ENCODE data around the gene CALR3.
"Not testable (repeated sequence)": the region's sequence is repeated elsewhere in the genome, so short reads cannot be mapped to it uniquely, and the experiment has no call there.

Gene CALR3

DNA sequence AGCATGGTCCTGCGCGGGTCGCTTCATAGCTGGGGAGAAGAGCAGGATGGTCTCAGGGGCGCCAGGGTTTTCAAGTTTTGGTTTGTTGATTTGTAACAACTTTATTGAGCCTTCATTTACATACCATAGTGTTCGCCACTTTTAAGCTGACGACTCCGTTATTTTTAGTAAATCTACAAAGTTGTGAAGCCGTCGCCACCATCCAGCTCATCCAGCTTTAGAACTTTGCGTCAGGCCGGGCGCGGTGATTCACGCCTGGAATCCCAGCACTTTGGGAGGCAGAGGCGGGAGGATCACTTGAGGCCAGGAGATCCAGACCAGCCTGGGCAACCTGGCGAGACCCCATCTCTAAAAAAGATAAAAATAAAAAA, 631 bp upstream of the CALR3 start:
- in situ Hi-C loops (cut with MboI; ENCODE audit: low pct_unique_long_range_greater_than_20kb, low sequenced_read_pairs, unreplicated experiment): no loop called here
- no peak for DNase-seq (ENCODE audit: low spot score)
- TF ChIP-seq CTCF (IDR thresholded peaks at IDR 0.05; ENCODE audit: extremely low read depth, insufficient read depth, missing control alignments): no peak

- DNase-seq (ENCODE audit: low spot score); in situ Hi-C loops (cut with MboI; ENCODE audit: low pct_unique_long_range_greater_than_20kb, low sequenced_read_pairs, unreplicated experiment): not testable (repeated sequence)
Observed at GRCh38 chr19:16486476-16486875, 9.5 kb downstream of the CALR3 start.

GRCh38 chr19:16482745-16483144, 13.2 kb downstream of the CALR3 start:
- DNase-seq (ENCODE audit: low spot score): no peak
- no peak for TF ChIP-seq CTCF (IDR thresholded peaks at IDR 0.05; ENCODE audit: extremely low read depth, insufficient read depth, missing control alignments)
- in situ Hi-C loops (cut with MboI; ENCODE audit: low pct_unique_long_range_greater_than_20kb, low sequenced_read_pairs, unreplicated experiment): no loop called here

GRCh38 chr19:16477311-16477710, 18.7 kb downstream of the CALR3 start:
- TF ChIP-seq CTCF (IDR thresholded peaks at IDR 0.05; ENCODE audit: extremely low read depth, insufficient read depth, missing control alignments): no peak
- DNase-seq (ENCODE audit: low spot score): no peak
- in situ Hi-C loops (cut with MboI; ENCODE audit: low pct_unique_long_range_greater_than_20kb, low sequenced_read_pairs, unreplicated experiment): no loop called here

- no peak for TF ChIP-seq CTCF (IDR thresholded peaks at IDR 0.05; ENCODE audit: extremely low read depth, insufficient read depth, missing control alignments)
- DNase-seq (ENCODE audit: low spot score): no peak
- in situ Hi-C loops (cut with MboI; ENCODE audit: low pct_unique_long_range_greater_than_20kb, low sequenced_read_pairs, unreplicated experiment): no loop called here
Observed at GRCh38 chr19:16476401-16476800, 19.6 kb downstream of the CALR3 start.

DNA sequence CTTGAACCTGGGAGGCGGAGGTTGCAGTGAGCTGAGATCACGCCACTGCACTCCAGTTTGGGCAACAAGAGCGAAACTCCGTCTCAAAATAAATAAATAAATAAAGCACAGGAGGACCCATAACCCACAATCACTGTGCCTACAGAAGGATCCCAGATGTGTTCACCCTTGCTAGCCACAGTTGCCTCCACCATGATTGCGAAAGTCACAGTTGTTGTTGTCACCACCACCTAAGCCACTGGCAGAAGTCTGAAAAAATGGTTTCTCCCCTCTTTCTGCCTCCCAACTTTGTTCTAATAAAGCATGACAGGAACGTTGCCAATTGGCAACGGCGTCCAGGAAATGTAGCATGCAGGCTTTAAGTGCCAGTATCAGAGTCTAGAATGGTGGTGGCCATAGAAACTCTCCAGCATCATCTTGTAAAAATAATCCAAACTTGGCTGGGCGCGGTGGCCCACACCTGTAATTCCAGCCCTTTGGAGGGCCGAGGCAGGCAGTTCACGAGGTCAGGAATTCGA, 22.0 kb downstream of the CALR3 start:
- no peak for DNase-seq (ENCODE audit: low spot score)
- in situ Hi-C loops (cut with MboI; ENCODE audit: low pct_unique_long_range_greater_than_20kb, low sequenced_read_pairs, unreplicated experiment): no loop called here
- no peak for TF ChIP-seq CTCF (IDR thresholded peaks at IDR 0.05; ENCODE audit: extremely low read depth, insufficient read depth, missing control alignments)

- no peak for DNase-seq (ENCODE audit: low spot score)
- no peak for TF ChIP-seq CTCF (IDR thresholded peaks at IDR 0.05; ENCODE audit: extremely low read depth, insufficient read depth, missing control alignments)
- in situ Hi-C loops (cut with MboI; ENCODE audit: low pct_unique_long_range_greater_than_20kb, low sequenced_read_pairs, unreplicated experiment): no loop called here
Observed at GRCh38 chr19:16472992-16473391, 23.0 kb downstream of the CALR3 start.

DNA sequence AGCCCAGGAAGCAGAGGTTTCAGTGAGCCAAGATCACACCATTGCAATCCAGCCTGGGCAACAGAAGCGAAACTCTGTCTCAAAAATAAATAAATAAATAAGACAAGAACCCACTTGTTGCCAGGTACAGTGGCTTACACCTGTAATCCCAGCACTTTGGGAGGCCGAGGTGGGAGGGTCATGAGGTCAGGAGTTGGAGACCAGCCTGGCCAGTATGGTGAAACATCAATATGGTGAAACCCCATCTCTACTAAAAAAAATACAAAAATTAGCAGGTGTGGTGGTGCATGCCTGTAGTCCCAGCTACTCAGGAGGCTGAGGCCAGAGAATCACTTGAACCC, 23.4 kb downstream of the CALR3 start:
- in situ Hi-C loops (cut with MboI; ENCODE audit: low pct_unique_long_range_greater_than_20kb, low sequenced_read_pairs, unreplicated experiment); DNase-seq (ENCODE audit: low spot score): not testable (repeated sequence)

Data from GM13977 (cell line).